H9 (cell line): ENCODE data around the gene ADARB2. TPM values are rescaled to one million over a fixed set of nuclear protein-coding genes. Genes with fewer than 3 reads are reported as not detected.

Experiments used
- DNase-seq: peaks from one replicate; pipeline ENCODE4 v3.0.0-alpha.2; 2017
- H2AFZ ChIP-seq: one replicate; pipeline ENCODE4 v1.6.1; 2013; ENCODE audit warnings: mild to moderate bottlenecking, low read length, control low read depth, moderate library complexity
- H2AK5ac ChIP-seq: 2 replicates; pipeline ENCODE4 v1.6.1; 2013; ENCODE audit warnings: low read length, control low read depth, mixed read lengths; ENCODE audit not compliant: insufficient read length
- H2BK120ac ChIP-seq: one replicate; pipeline ENCODE4 v1.6.1; 2013; ENCODE audit warnings: low read depth, mild to moderate bottlenecking, low read length, control low read depth, inconsistent platforms; ENCODE audit not compliant: poor library complexity, severe bottlenecking
- H2BK12ac ChIP-seq: 2 replicates; pipeline ENCODE4 v1.6.1; 2013; ENCODE audit warnings: low read length, control low read depth, mixed read lengths, low read depth; ENCODE audit not compliant: insufficient read length
- H2BK15ac ChIP-seq: 2 replicates; pipeline ENCODE4 v1.6.1; 2013; ENCODE audit warnings: low read depth, low read length, control low read depth
- H2BK20ac ChIP-seq: one replicate; pipeline ENCODE4 v1.6.1; 2013; ENCODE audit warnings: low read depth, mild to moderate bottlenecking, low read length, control low read depth, inconsistent platforms; ENCODE audit not compliant: poor library complexity, severe bottlenecking
- H2BK5ac ChIP-seq: 2 replicates; pipeline ENCODE4 v1.6.1; 2013; ENCODE audit warnings: low read length, control low read depth, mixed read lengths; ENCODE audit not compliant: insufficient read length
- H3K14ac ChIP-seq: 2 replicates; pipeline ENCODE4 v1.6.1; 2013; ENCODE audit warnings: low read length, control low read depth; ENCODE audit not compliant: insufficient read depth
- H3K18ac ChIP-seq: 2 replicates; pipeline ENCODE4 v1.6.1; 2013; ENCODE audit warnings: low read depth, mild to moderate bottlenecking, mixed read lengths, low read length, control low read depth; ENCODE audit not compliant: insufficient read length
- H3K23ac ChIP-seq: 2 replicates; pipeline ENCODE4 v1.6.1; 2013; ENCODE audit warnings: low read length, control low read depth, mixed read lengths, low read depth; ENCODE audit not compliant: insufficient read length
- H3K23me2 ChIP-seq: 2 replicates; pipeline ENCODE4 v1.6.1; 2013; ENCODE audit warnings: low read depth, mild to moderate bottlenecking, mixed read lengths, low read length, control low read depth; ENCODE audit not compliant: insufficient read length, poor library complexity, severe bottlenecking
- H3K27ac ChIP-seq: 2 replicates; pipeline ENCODE4 v1.5.1; 2013; ENCODE audit warnings: low read length, control low read depth, mixed read lengths, low read depth; ENCODE audit not compliant: insufficient read length
- H3K27me3 ChIP-seq: 2 replicates; pipeline ENCODE4 v1.6.1; 2013; ENCODE audit warnings: low read length, control low read depth, inconsistent platforms; ENCODE audit not compliant: insufficient read depth
- H3K4ac ChIP-seq: 2 replicates; pipeline ENCODE4 v1.6.1; 2013; ENCODE audit warnings: low read depth, mild to moderate bottlenecking, control low read depth, inconsistent platforms, low read length, moderate library complexity
- H3K4me1 ChIP-seq: 2 replicates; pipeline ENCODE4 v1.6.1; 2013; ENCODE audit warnings: low read length, control low read depth, inconsistent platforms; ENCODE audit not compliant: insufficient read depth
- H3K4me2 ChIP-seq: 2 replicates; pipeline ENCODE4 v1.6.1; 2013; ENCODE audit warnings: low read length, control low read depth, mixed read lengths; ENCODE audit not compliant: insufficient read length, insufficient read depth
- H3K56ac ChIP-seq: 2 replicates; pipeline ENCODE4 v1.6.1; 2013; ENCODE audit warnings: low read depth, mild to moderate bottlenecking, mixed read lengths, low read length, control low read depth; ENCODE audit not compliant: insufficient read length
- H3K79me1 ChIP-seq: 2 replicates; pipeline ENCODE4 v1.6.1; 2013; ENCODE audit warnings: low read depth, mild to moderate bottlenecking, moderate library complexity, low read length, control low read depth, inconsistent platforms; ENCODE audit not compliant: insufficient read depth, poor library complexity, severe bottlenecking
- H3K79me2 ChIP-seq: 2 replicates; pipeline ENCODE4 v1.6.1; 2013; ENCODE audit warnings: low read length, control low read depth, inconsistent platforms; ENCODE audit not compliant: insufficient read depth
- H3K9ac ChIP-seq: 2 replicates; pipeline ENCODE4 v1.6.1; 2013; ENCODE audit warnings: low read length, control low read depth, mixed read lengths; ENCODE audit not compliant: insufficient read length; ENCODE audit errors: extremely low read depth
- H3K9me3 ChIP-seq: one replicate; pipeline ENCODE4 v1.6.1; 2013; ENCODE audit warnings: low read depth, low read length, inconsistent platforms; ENCODE audit not compliant: control insufficient read depth
- H3T11ph ChIP-seq: one replicate; pipeline ENCODE4 v1.6.1; 2013; ENCODE audit warnings: mild to moderate bottlenecking, low read length, control low read depth, inconsistent platforms
- H4K20me1 ChIP-seq: one replicate; pipeline ENCODE4 v1.6.1; 2013; ENCODE audit not compliant: control insufficient read depth, insufficient read length, insufficient read depth
- H4K5ac ChIP-seq: 2 replicates; pipeline ENCODE4 v1.6.1; 2013; ENCODE audit warnings: low read depth, mild to moderate bottlenecking, mixed read lengths, low read length, control low read depth; ENCODE audit not compliant: insufficient read length
- H4K8ac ChIP-seq: replicated peaks from 2 replicates; pipeline ENCODE4 v1.6.1; 2013; ENCODE audit warnings: low read length, control low read depth, mixed read lengths, low read depth; ENCODE audit not compliant: insufficient read length
- H4K91ac ChIP-seq: 2 replicates; pipeline ENCODE4 v1.6.1; 2013; ENCODE audit warnings: low read depth, mild to moderate bottlenecking, moderate library complexity, mixed read lengths, low read length, control low read depth; ENCODE audit not compliant: insufficient read length
- H3K27ac Mint-ChIP-seq, 3 experiments: 2 replicates in 2 of 3; 3 replicates in 1 of 3; pipeline ENCODE4 v1.8.0; 2020 to 2021; ENCODE audit warnings: mixed read lengths in 3 of 3, mild to moderate bottlenecking in 1 of 3, moderate library complexity in 1 of 3
- H3K27me3 Mint-ChIP-seq: 2 replicates; pipeline ENCODE4 v1.8.0; 2021; ENCODE audit warnings: low read depth, mild to moderate bottlenecking, moderate library complexity, mixed read lengths
- H3K36me3 Mint-ChIP-seq, 3 experiments: 2 replicates in 2 of 3; 3 replicates in 1 of 3; pipeline ENCODE4 v1.8.0; 2020 to 2021; ENCODE audit warnings: low read depth in 3 of 3, mixed read lengths in 3 of 3; ENCODE audit not compliant: insufficient read depth in 1 of 3
- H3K4me1 Mint-ChIP-seq, 2 experiments: 2 replicates each; pipeline ENCODE4 v1.8.0; 2020; ENCODE audit warnings: mixed read lengths in 2 of 2
- H3K4me3 Mint-ChIP-seq, 2 experiments: 2 replicates in 1 of 2; 3 replicates in 1 of 2; pipeline ENCODE4 v1.8.0; 2020 to 2021; ENCODE audit warnings: mild to moderate bottlenecking in 2 of 2, mixed read lengths in 2 of 2, moderate library complexity in 1 of 2
- H3K9me3 Mint-ChIP-seq, 2 experiments: 2 replicates in 1 of 2; 3 replicates in 1 of 2; pipeline ENCODE4 v1.8.0; 2020; ENCODE audit warnings: mild to moderate bottlenecking in 2 of 2, mixed read lengths in 2 of 2, moderate library complexity in 1 of 2
- CTCF ChIP-seq: fragments of 200-600 bp; sonication (generic); conservative IDR thresholded peaks from 3 replicates; pipeline ENCODE4 v1.8.0; 2021; ENCODE audit warnings: antibody characterized with exemption, mild to moderate bottlenecking
- WGBS: extraction: QIAGEN DNeasy Blood & Tissue Kit; methylation state at CpG from one replicate; pipeline ENCODE4 v1.1.7; 2013; ENCODE audit warnings: missing lambda C conversion rate, low lambda C conversion rate, mixed read lengths; ENCODE audit not compliant: insufficient read length; ENCODE audit errors: extremely low coverage; 5-methylcytosine and 5-hydroxymethylcytosine counted together
- total RNA-seq: library from RNA; stranded (reverse); gene quantifications from 2 replicates; pipeline ENCODE4 v1.2.1, GENCODE V29; 2021

ADARB2 gene
- total RNA-seq, 1 experiment from 2014 or later = 0.87 TPM

- no peak overlapping the region for H4K8ac ChIP-seq
- no peak overlapping the region for H3K27ac Mint-ChIP-seq
- no peaks in the 10 kb centered on the region for H3K4me1 ChIP-seq
- peaks cover 10% of the 10 kb centered on the region for H3K27me3 Mint-ChIP-seq
- H3K4me2 ChIP-seq = no peak overlapping the region
- no peak overlapping the region for H3K4ac ChIP-seq
- H3K27ac ChIP-seq = no peak overlapping the region
- no peak overlapping the region for H3K18ac ChIP-seq
- H3K27me3 ChIP-seq = no peaks in the 10 kb centered on the region
- no peaks in the 10 kb centered on the region for H3K23me2 ChIP-seq
- H2BK20ac ChIP-seq = no peak overlapping the region
- H3T11ph ChIP-seq = no peak overlapping the region
- H2BK120ac ChIP-seq = no peak overlapping the region
- no peaks in the 10 kb centered on the region for H3K79me1 ChIP-seq
- no peaks in the 10 kb centered on the region for H3K79me2 ChIP-seq
- H2AFZ ChIP-seq = no peak overlapping the region
- H2AK5ac ChIP-seq = no peak overlapping the region
- no peak overlapping the region for H3K4me3 Mint-ChIP-seq
- DNase-seq = peak; percentile 11
- H4K20me1 ChIP-seq = no peaks in the 10 kb centered on the region
- no peak overlapping the region for H4K5ac ChIP-seq
- TF ChIP-seq CTCF = no peak
- WGBS = no CpG with 5 or more reads among the region's 8 CpGs
- no peak overlapping the region for H3K23ac ChIP-seq
- no peak overlapping the region for H4K91ac ChIP-seq
- H2BK5ac ChIP-seq = no peak overlapping the region
- H3K9me3 Mint-ChIP-seq = peaks cover 7 to 9% of the 10 kb centered on the region in 2 experiments; a peak in 3 of 5 replicates
- H3K36me3 Mint-ChIP-seq = peaks cover 0 to 5% (median 0%) of the 10 kb centered on the region in 3 experiments; a peak in 5 of 7 replicates
- no peak overlapping the region for H3K14ac ChIP-seq
- H2BK12ac ChIP-seq = no peak overlapping the region
- H2BK15ac ChIP-seq = no peak overlapping the region
- no peak overlapping the region for H3K9ac ChIP-seq
- no peak overlapping the region for H3K56ac ChIP-seq
- H3K9me3 ChIP-seq = no peaks in the 10 kb centered on the region
- peaks cover 0 to 2% of the 10 kb centered on the region in 2 experiments; a peak in 1 of 4 replicates for H3K4me1 Mint-ChIP-seq
Observed at GRCh38 chr10:1591742-1592141, 145.6 kb downstream of the ADARB2 start.
